Motor neuron (in vitro differentiated cells): ENCODE measurements around the gene ODR4. TPM values are rescaled to one million over a fixed set of nuclear protein-coding genes. Genes with fewer than 3 reads are reported as not detected.
A peak's percentile ranks its signal among the peaks of the same experiment; 100 is the strongest.
"Not testable (repeated sequence)": the region's sequence is repeated elsewhere in the genome, so short reads cannot be mapped to it uniquely, and the experiment has no call there.

Source experiments
- ATAC-seq, 8 experiments: fragments of 200-7000 bp; cut with Tn5 transposase; replicated peaks in 6 of 8; 2 replicates each; pipeline ENCODE4 v1.8.0; 2021; ENCODE audit warnings: mild to moderate bottlenecking in 8 of 8, moderate library complexity in 8 of 8
- H3K27ac ChIP-seq, 2 donors: fragments of 250-450 bp; sonication (Bioruptor Pico); 2 replicates each; pipeline ENCODE4 v1.9.0; 2021; ENCODE audit warnings: antibody characterized with exemption in 2 of 2, mild to moderate bottlenecking in 2 of 2, moderate library complexity in 1 of 2
- H3K4me1 ChIP-seq, 2 donors: fragments of 250-450 bp; sonication (Bioruptor Pico); replicated peaks in 1 of 2; 2 replicates each; pipeline ENCODE4 v1.6.1; 2021; ENCODE audit warnings: antibody characterized with exemption in 2 of 2, mild to moderate bottlenecking in 2 of 2, moderate library complexity in 1 of 2
- H3K4me3 ChIP-seq, 5 donors: fragments of 250-450 bp; sonication (Bioruptor Pico); 2 replicates each; pipeline ENCODE4 v1.9.0; 2021; ENCODE audit warnings: antibody characterized with exemption in 5 of 5, mild to moderate bottlenecking in 5 of 5, moderate library complexity in 4 of 5
- WGBS, 10 experiments: fragments of 450-650 bp; shearing (Covaris generic); methylation state at CpG; one replicate each; pipeline ENCODE4 v1.0.0; 2022; 5-methylcytosine and 5-hydroxymethylcytosine counted together
- in situ Hi-C, 9 experiments: fragments of 400-800 bp; cut with MboI; loops; one replicate each; pipeline ENCODE4 v1.15.0; 2021; ENCODE audit warnings: low sequenced_read_pairs in 9 of 9, low pct_unique_long_range_greater_than_20kb in 2 of 9; ENCODE audit not compliant: unreplicated experiment in 9 of 9
- total RNA-seq, 8 experiments: library from RNA; unstranded; fragments of 300-600 nt; gene quantifications; 2 replicates each; pipeline versions ENCODE4 v1.2.3 to v1.2.4, GENCODE V29; 2022

The ODR4 gene
- total RNA-seq, 8 experiments from 2014 or later, result 18.7 to 26.9 (median 24.3) TPM

GRCh38 chr1:186435336-186435735 is 59.7 kb downstream of the ODR4 start:
- Histone ChIP-seq H3K27ac (no peak overlapping the region), H3K4me1 (no peaks in the 10 kb centered on the region), H3K4me3 (no peak overlapping the region)
- in situ Hi-C loops, result no loop called here
- no peak for ATAC-seq
- WGBS, 10 experiments, result 58 to 100% (median 74%) methylated on average over 1 of the region's 1 CpG; no CpG with 5 or more reads in 2 of the 10 experiments

GRCh38 chr1:186438567-186438966 is 62.9 kb downstream of the ODR4 start:
- WGBS, 10 experiments, result 70 to 100% (median 87%) methylated on average over 2 to 5 of the region's 5 CpGs
- H3K4me1 ChIP-seq, result no peaks in the 10 kb centered on the region
- ATAC-seq, result no peak
- H3K4me3 ChIP-seq, result no peak overlapping the region
- in situ Hi-C loops, result no loop called here
- H3K27ac ChIP-seq, result no peak overlapping the region

GRCh38 chr1:186440584-186440983 is 64.9 kb downstream of the ODR4 start:
- Histone ChIP-seq H3K4me1 (no peaks in the 10 kb centered on the region), H3K27ac (no peak overlapping the region), H3K4me3 (no peak overlapping the region)
- ATAC-seq, result peak in 1 of 8 experiments; percentile 27
- in situ Hi-C loops, result no loop called here
- 40 to 84% (median 65%) methylated on average over 1 to 3 of the region's 3 CpGs for WGBS, 10 experiments

GRCh38 chr1:186442651-186443375 is 67.2 kb downstream of the ODR4 start:
- WGBS, 10 experiments, result 0 to 73% (median 50%) methylated on average over 1 of the region's 1 CpG
- ATAC-seq, result no peak

GRCh38 chr1:186443638-186444037 is 68.0 kb downstream of the ODR4 start:
- Histone ChIP-seq H3K4me3 (no peak overlapping the region), H3K27ac (no peak overlapping the region), H3K4me1 (no peaks in the 10 kb centered on the region)
- ATAC-seq, result no peak
- in situ Hi-C loops, result no loop called here
- 83 to 100% (median 93%) methylated on average over 1 to 2 of the region's 2 CpGs for WGBS, 10 experiments

More at GRCh38 chr1:186442651-186443375, 67.2 kb downstream of the ODR4 start:
- in situ Hi-C loops, result no loop called here
- H3K27ac ChIP-seq, result no peak overlapping the region
- H3K4me3 ChIP-seq, result no peak overlapping the region
- H3K4me1 ChIP-seq, result no peaks in the 10 kb centered on the region

- in situ Hi-C loops, result no loop called here
- Histone ChIP-seq H3K4me3 (no peak overlapping the region), H3K4me1 (no peaks in the 10 kb centered on the region), H3K27ac (no peak overlapping the region)
- 44 to 98% (median 90%) methylated on average over 1 to 4 of the region's 4 CpGs for WGBS, 10 experiments
- no peak for ATAC-seq
Observed at GRCh38 chr1:186446152-186446551, 70.5 kb downstream of the ODR4 start.

- no peak for ATAC-seq
- H3K4me3 ChIP-seq, result no peak overlapping the region
- 10 to 100% (median 73%) methylated on average over 1 to 3 of the region's 3 CpGs; no CpG with 5 or more reads in 2 of the 10 experiments for WGBS, 10 experiments
- H3K27ac ChIP-seq, result no peak overlapping the region
- in situ Hi-C loops, result no loop called here
- no peaks in the 10 kb centered on the region for H3K4me1 ChIP-seq
Observed at GRCh38 chr1:186454981-186455380, 79.3 kb downstream of the ODR4 start.

- H3K27ac ChIP-seq, result no peak overlapping the region
- WGBS, 10 experiments, result 53 to 100% (median 88%) methylated on average over 1 to 3 of the region's 3 CpGs
- no peaks in the 10 kb centered on the region for H3K4me1 ChIP-seq
- in situ Hi-C loops, result no loop called here
- ATAC-seq, result no peak
- H3K4me3 ChIP-seq, result no peak overlapping the region
Observed at GRCh38 chr1:186456729-186457255, 81.2 kb downstream of the ODR4 start.

GRCh38 chr1:186459161-186459560 is 83.5 kb downstream of the ODR4 start:
- ATAC-seq, H3K4me3 ChIP-seq, H3K27ac ChIP-seq, in situ Hi-C loops, H3K4me1 ChIP-seq: not testable (repeated sequence)
- WGBS, 10 experiments, result 72 to 100% (median 94%) methylated on average over 2 to 12 of the region's 14 CpGs; no CpG with 5 or more reads in 2 of the 10 experiments

- no peak for ATAC-seq
- WGBS, 10 experiments, result 67 to 100% (median 80%) methylated on average over 1 to 2 of the region's 2 CpGs; no CpG with 5 or more reads in 1 of the 10 experiments
- no peak within 1 kb of the TSS for H3K27ac ChIP-seq
- no peak within 1 kb of the TSS for H3K4me3 ChIP-seq
- H3K4me1 ChIP-seq, result no peaks in the 10 kb centered on the region
- in situ Hi-C loops, result no loop called here
Observed at GRCh38 chr1:186461014-186461413, 85.4 kb downstream of the ODR4 start, which contains the start of gene PDC. TSS of gene PDC (minus strand) at chr1:186461114. CDS start at chr1:186449459, 11,655 bp downstream.

- no peak for ATAC-seq
- Histone ChIP-seq H3K4me3 (no peak overlapping the region), H3K27ac (no peak overlapping the region), H3K4me1 (no peaks in the 10 kb centered on the region)
- in situ Hi-C loops, result no loop called here
- 60 to 100% (median 89%) methylated on average over 1 to 5 of the region's 5 CpGs for WGBS, 10 experiments
Observed at GRCh38 chr1:186463511-186463910, 87.9 kb downstream of the ODR4 start.

- H3K4me1 ChIP-seq, result no peaks in the 10 kb centered on the region
- in situ Hi-C loops, result no loop called here
- H3K27ac ChIP-seq, result no peak overlapping the region
- no peak overlapping the region for H3K4me3 ChIP-seq
- 40 to 100% (median 80%) methylated on average over 2 to 3 of the region's 3 CpGs; no CpG with 5 or more reads in 1 of the 10 experiments for WGBS, 10 experiments
- ATAC-seq, result no peak
Observed at GRCh38 chr1:186463926-186464325, 88.3 kb downstream of the ODR4 start.

GRCh38 chr1:186465491-186465890 is 89.9 kb downstream of the ODR4 start:
- in situ Hi-C loops, H3K4me1 ChIP-seq, H3K27ac ChIP-seq, H3K4me3 ChIP-seq: not testable (repeated sequence)
- peak in 2 of 8 experiments; percentile 64 to 70 for ATAC-seq

- Histone ChIP-seq H3K27ac (no peak overlapping the region), H3K4me3 (no peak overlapping the region), H3K4me1 (no peaks in the 10 kb centered on the region)
- in situ Hi-C loops, result no loop called here
- no peak for ATAC-seq
- 17 to 100% (median 91%) methylated on average over 1 to 2 of the region's 2 CpGs for WGBS, 10 experiments
Observed at GRCh38 chr1:186465946-186466345, 90.3 kb downstream of the ODR4 start.
